GM21360 (cell line): ENCODE data around the gene TXNL4B.

Experiments
- ATAC-seq: cut with Tn5 transposase; IDR thresholded peaks from one replicate; pipeline ENCODE4 v1.9.1; 2021; ENCODE audit warnings: mild to moderate bottlenecking, moderate library complexity; ENCODE audit not compliant: unreplicated experiment

Gene TXNL4B

DNA sequence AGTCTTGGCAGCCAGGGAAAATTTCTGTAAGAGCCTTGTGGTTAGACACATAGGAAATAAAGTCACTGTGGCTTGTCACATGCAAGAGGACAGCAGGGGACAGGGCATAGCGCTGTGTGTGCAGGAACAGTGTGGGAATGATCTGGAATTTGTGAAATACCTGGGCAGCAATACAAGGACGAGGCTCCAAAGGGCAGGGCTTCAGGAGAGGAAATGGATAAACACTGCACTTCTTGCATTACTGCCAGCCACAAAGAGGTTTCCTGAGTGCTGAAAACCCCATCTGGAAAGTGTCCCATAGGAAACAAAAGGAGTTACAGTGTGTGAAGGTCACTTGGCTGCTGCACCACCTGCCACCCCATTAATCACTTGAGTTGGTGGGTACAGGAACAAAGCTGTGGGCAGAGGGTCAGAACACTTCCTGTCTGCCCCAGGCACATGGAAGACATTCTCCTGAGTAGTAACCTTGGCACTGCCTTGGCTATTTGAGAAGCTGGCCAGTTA lies 51.2 kb downstream of the TXNL4B start:
- ATAC-seq: no peak

DNA sequence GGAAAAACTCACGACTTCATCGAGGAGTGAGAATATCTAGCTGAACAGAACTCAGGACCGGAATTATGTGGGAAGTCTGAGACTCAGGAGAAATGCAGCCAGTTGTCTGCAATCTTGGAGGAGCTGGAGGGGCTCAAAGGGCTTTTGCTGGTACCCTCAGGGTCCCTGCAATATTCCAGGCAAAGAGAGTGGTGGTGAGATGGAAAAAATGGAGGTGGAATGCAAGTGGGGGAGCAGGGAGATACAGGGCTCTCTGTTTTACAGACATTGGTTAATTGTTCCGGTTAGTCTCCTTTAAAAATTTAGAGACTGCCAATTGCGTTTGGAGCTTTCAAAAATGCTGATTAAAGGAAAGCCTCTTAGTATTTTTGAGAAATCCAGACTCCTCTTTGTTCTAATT lies 57.3 kb downstream of the TXNL4B start:
- no peak for ATAC-seq
